Tongue (tissue), 2 donors: Measurements from ENCODE around the gene TOPORS. TPM values are rescaled to one million over a fixed set of nuclear protein-coding genes. Genes with fewer than 3 reads are reported as not detected.

Source experiments
- DNase-seq: peaks from one replicate; pipeline ENCODE4 v3.0.0-alpha.2; 2015
- total RNA-seq: library from RNA; depleted of rRNA; stranded (reverse); fragments of >200 nt; gene quantifications from one replicate; pipeline ENCODE4 v1.2.3, GENCODE V29; 2014

The TOPORS gene
- total RNA-seq, 1 donor from 2014 or later = 29.2 TPM

- no peak for DNase-seq
Measured at GRCh38 chr9:32502464-32502863, 49.9 kb downstream of the TOPORS start.

GRCh38 chr9:32501868-32502267 is 50.5 kb downstream of the TOPORS start:
- no peak for DNase-seq

GRCh38 chr9:32500768-32501167 is 51.6 kb downstream of the TOPORS start:
- no peak for DNase-seq

- DNase-seq = no peak
Measured at GRCh38 chr9:32497921-32498320, 54.5 kb downstream of the TOPORS start.

GRCh38 chr9:32490601-32491000 is 61.8 kb downstream of the TOPORS start:
- no peak for DNase-seq

Other genes with a start within 250 kb of the TOPORS start
- 35.2 TPM for gene ACO1, start 167.9 kb downstream of the TOPORS start, total RNA-seq
- 8.5 TPM for gene RIGI, start 26.4 kb downstream of the TOPORS start, total RNA-seq
- gene SMIM27, start 259 bp downstream of the TOPORS start, total RNA-seq = 3.4 TPM
- gene NDUFB6, start 20.6 kb upstream of the TOPORS start, total RNA-seq = 70.5 TPM
- 0.21 TPM for gene TAF1L, start 83.1 kb upstream of the TOPORS start, total RNA-seq
- gene TMEM215, start 231.0 kb upstream of the TOPORS start, total RNA-seq = 2.1 TPM